NCI-H82 (cell line): Measurements from ENCODE around the gene SMIM24.
"Not testable (repeated sequence)": the region's sequence is repeated elsewhere in the genome, so short reads cannot be mapped to it uniquely, and the experiment has no call there.

Experiments
- DNase-seq: peaks from one replicate; lab custom pipeline; 2025; lab: John Stamatoyannopoulos, UW

The SMIM24 gene

DNA sequence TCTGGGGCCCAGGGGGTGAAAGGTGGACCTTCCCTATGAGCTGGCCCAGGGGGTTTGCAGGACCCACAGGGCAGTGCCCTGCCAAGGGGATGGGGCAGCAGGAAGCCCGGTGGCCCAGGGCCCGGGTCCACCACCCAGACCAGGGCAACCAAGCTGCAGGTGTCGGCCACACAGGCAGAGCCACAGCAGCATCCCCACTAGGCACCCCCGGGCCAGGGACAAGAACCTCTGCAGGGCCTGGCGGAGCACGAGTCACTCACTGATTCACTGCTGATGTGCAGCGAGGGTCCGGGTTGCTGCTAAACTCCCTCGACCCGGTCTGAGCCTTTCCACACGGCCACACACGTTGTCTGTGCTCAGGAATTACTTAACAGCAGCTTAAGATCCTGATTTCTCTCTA is 34.6 kb upstream of the SMIM24 start:
- no peak for DNase-seq

DNA sequence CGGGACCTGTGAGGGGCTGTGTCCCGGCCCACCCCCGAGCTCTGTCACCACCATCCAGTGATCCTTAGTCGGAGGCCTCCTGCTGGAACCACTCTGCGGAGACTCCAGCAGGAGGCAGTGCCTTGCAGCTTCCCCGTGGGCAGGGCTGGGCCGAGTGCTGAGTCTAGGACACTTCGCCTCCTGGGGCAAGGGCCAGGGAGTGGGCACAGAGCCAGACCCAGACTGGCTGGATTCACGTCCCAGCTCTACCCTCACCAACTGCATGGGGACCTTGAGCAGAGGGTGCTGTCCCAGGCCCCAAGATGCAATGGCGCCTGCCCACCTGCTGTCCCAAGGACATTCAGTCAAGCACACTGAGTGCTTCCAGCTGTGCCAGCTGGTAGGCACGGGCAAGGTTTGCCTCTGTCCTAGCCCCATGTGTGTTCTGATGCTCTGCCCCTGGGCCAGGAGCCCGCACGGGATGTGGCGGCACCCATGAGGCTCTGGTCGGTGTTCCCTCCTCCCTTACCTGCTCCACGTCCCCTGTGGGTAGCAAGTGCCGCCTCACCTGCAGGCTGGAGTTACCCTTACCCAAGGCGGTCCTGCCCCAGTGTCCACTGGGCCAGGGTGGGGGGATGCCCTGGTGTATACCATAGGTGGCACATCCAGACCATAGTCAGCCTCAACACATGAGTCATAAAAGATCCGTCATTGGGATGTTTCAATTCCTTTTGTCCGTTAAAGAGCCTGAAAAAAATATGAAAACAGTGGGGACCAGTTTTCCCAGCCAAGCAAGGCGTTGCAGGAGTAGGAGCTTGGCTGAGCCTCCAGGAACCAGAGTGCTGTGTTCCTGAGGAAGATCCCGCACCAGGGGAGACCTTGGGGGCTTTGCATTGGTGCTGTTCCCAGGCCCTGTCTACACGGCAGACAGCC is 33.2 kb upstream of the SMIM24 start:
- DNase-seq = no peak

DNA sequence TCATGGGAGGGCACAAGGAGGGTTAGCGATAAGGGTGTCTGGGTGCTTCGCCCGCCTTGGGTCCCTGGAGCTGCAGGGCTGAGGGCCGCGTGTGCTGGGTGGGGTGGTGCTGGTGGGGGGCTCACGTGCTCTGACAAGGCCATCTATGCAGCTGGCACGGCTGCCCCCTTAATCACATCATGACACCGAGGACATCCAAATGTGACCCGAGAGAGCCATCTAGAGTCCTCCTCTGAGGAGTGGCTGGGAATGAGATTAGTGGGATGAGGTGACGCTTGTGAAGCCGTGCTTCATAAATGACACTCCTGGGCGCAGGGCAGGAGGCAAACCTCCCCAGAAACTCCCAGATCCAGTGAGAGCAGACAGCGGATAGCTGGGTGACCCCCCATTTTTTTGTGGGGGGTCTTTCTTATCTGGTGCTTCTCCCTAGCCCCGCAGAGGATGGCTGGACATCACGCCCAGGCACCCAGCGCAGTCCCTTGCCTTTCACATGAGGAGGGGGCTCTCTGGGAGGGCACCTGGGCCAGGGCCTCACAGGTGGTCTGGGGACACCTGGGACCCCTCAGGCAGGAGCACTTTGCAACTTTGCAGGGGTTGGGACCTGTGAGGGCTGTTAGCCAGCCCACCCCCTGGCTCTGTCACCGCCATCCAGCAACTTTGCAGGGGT is 32.4 kb upstream of the SMIM24 start:
- peak; percentile 7 for DNase-seq

DNA sequence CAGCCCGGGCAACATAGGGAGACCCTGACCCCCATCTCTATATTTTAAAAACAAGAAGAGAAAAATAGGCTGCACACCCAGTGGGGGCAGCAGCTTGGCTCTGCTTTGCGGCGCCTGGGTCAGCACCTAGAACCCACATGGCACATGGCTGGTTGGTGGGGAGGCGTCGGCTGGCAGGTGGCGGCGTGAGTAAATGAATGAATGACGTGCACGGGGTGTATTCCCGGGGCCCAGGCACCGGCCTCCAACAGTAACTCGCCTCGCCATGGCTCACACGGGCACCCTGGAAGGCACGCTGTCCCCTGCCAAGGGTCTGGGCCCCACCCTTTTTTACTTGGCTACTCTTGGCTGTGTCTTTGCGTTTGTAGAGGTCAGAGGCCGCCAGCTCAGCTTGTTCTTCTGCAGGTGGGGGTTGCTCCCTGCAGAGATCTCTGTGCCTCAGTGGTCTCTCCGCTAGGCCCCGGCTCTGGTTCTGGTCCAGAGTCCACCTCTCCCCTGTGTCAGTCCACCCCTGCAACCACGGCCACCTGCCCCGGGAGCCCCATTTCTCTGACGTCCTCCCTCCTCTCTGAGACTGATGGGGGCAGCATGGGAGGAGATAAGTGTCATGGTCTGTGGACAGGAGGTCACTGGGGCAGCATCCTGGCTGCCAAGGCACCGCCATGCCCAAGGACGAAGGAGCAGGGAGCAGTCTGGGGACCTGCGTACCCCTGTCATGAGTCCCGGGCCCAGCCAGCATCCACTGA is 31.4 kb upstream of the SMIM24 start:
- no peak for DNase-seq

DNA sequence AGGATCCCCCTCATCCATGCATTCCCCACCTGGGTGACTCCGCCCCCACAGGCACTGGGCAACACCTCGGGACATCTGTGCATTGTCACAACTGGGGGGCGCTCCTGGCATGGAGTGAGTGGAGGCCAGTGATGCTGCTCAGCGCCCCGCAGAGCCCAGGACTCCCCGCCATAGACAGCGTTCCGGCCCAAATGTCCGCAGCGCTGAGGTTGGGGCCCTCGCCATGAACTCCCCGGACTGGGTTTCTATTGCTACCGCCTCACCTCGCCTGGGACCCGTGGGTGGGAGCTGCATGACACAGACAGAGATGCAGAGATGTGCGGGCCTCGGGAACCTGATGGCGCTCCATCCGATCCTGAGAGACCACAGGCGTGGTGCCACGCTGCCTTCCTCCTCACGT is 30.4 kb upstream of the SMIM24 start:
- no peak for DNase-seq

DNA sequence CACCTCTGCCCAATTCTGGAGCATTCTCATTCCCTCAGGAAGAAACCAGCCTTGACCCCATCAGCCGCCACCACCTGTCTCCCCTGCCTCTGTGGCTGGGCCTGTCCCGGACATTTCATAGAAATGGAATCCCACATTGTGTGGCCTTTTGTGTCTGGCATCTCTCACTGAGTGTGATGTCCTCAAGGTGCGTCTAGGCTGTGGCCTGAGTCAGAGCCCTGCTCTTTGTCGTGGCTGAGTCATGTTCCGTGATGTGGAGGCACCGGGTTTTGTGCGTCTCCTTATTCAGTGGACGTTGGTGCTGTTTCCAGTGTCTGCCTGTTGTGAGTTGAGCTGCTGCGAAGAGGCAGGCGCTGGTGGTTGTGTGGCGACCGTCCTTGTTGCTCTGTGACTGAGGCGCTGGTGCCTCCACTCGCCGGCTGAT is 29.3 kb upstream of the SMIM24 start:
- DNase-seq = no peak

DNA sequence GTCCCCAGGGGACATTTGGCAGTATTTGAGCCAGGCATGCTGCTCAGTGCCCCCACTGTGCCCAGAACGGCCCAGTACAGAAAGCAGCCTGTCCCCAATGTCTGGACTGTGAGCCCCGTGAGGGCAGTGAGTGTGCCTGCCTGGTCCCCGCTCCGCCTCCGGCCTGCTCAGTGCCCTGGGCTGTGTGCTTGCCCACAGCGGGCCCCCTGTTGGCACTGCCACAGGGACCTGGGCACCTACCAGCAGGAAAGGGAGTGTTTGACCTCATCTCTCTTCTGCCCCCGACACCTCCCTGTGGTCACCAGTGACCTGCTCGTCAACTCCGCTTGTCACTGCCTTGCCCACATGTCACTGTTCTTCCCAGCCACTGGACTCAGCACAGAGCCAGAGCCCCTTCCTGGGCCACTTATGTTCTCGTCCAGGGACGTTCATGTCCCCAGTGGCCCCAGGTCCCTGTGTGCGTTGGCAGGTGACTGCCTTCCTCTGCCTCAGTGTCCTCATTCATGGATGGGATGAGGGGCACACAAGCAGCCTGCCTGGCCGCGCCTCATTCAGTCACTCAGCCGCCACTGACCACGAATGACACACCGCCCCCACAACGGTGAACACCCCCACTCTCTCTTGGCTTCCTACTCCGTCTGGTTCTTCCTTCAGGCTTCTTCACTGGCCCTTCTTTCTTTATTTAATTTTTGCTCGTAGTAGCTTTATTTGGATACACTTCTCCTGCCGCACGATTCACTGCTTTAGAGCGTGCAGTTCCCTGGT is 28.6 kb upstream of the SMIM24 start:
- DNase-seq = no peak

DNA sequence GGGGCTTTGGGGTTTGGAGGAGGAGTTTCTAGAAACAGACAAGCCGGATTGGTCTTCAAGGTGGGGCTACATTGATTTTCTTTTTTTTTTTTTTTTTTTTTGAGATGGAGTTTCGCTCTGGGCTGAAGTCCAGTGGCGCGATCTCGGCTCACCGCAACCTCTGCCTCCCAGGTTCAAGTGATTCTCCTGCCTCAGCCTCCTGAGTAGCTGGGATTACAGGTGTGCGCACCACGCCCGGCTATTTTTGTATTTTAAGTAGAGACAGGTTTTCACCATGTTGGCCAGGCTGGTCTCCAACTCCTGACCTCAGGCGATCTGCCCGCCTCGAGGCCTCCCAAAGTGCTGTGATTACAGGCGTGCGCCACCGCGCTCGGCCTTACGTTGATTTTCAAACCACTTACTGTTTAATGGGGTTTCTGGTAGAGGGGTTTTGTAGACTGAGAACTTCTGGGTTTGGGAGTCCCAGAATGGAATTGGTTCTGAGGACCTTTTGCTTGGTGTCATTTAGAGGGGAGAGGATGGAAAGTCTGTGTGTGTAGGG is 27.9 kb upstream of the SMIM24 start:
- DNase-seq = not testable (repeated sequence)

DNA sequence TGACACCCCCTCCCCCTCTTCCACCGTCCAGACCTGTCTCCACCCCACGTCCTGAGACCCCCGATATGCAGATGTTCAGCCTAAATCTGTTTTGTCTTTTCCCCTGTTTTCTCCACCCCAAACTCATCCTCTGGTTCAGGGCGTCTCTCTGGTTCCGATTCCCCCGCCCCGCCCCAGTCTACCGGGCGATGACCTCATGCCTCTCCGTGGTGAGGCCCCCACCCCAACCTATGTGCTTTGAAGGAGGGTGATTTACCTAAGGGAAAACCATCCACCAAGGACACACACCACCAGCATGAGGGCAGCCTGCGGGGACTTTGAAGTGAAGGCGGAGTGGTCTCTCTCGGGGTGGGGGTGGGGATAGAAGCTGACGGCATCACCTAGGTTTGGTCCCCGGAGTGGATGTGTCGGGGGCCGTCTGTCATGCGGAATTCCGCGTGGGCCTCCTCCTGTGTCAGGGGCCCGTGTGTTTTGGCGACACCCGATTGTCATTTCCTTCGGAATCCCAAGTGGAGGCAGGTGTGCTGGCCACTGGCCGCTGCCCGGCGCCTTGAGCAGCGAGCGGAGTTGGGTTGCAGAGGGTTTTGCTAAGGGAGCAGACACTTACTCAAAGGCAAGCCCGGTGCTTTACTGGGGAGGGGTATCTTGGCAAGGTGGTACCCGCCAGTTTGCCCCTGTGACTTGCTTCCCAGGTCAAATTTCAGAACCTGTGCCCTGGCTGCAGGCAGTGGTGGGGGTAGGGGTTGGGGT is 27.2 kb upstream of the SMIM24 start:
- no peak for DNase-seq

DNA sequence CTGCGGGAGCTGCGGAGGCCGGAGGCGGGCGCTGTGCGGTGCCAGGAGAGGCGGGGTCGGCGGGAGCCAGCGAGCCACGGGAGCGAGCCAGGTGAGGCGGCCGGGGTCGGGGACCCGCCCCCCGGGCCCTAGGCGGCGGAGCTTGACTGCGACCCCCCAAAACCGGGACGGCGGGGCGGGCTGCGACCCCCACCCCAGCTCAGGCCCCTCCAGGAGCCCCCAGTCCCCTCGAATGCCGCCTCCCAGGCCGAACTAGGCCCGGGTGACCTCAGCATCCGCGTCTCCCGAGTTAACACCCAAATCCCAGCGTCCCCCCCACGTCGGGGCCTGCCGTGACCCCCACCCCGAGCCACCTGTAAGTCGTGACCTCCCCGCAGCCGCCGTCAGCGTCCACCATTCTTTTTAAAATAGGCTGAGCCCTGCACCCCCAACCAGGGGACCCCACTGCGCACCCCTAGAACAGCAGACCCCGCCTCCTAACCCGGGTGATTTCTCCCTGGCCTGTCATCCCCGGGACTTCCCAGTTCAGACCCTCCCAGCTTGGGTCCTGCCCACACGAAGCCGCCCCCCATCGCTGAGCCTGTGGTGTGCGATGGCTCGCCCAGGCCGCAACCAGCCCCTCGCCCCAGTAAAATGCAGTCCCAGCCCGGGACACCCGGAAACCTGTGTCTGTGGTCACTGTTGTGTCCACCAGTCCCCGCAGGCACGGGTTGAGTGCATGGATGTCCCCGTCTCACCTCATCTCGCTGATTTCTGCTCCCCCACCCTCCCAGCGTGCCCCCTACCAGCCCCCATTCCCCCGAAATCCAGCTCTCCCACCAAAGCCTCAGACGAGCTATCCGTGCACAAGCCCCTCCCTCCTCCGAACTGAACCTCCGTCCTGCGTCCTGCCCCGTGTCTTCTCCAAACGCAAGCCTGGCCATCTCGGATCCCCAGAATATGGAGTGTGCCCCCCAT is 26.3 kb upstream of the SMIM24 start:
- DNase-seq = no peak

DNA sequence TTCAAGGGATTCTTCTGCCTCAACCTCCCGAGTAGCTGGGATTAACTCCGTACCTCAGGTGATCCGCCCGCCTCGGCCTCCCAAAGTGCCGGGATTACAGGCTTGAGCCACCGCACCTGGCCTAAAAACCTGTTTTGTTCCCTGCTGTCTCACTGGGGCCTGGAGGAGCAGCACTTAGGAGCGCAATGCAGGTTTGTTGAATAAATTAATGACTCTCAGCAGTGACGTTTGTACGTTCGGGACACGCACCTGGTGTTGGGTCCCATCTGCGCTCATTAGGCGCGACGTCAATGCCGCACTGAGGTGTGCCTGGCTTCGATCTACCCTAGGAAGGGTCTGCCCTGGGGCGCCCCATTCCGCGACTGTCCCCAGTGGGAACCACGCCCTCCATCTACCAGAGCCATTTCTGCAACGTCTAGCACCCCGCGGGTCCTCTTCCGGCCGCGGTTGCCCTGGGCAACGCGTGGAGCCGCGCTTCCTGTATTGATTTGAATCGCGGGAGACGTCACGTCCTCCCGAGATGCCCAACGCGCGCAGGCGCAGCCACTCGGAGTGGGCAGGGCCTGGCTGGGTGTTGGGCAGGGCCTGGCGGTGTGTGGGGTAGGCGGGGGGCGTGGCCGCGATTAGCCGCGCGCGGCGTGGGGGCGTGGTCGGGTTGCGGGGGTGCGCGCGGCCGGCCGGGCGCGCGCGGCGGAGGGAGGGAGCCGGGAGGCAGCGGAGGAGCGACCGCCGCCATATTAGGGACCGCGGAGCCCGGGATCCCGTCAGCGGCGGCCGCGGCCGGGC is 25.5 kb upstream of the SMIM24 start, which contains the start of gene FZR1:
Gene FZR1, plus strand, starts transcription at position 714 of the 786 bp plus-strand sequence. CDS start 16,679 bp downstream, outside the sequence.
- DNase-seq = peak; percentile 98

DNA sequence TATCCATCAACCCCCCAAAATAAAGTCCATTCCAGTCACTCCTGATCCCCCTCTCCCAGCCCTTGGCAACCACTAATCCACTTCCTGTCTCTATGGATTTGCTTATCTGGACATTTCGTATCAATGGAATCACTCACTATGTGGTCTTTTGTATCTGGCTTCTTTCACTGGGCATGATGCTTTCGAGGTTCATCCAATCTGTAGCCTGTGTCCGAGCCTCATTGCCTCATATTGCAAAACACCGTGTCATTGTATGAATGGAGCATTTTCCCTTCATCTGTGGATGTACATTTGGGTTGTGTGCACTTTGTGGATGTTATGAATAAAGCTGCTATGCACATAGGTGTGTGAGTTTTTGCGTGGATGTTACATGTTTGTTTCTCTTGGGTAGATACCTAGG is 24.4 kb upstream of the SMIM24 start:
- peak; percentile 15 for DNase-seq

DNA sequence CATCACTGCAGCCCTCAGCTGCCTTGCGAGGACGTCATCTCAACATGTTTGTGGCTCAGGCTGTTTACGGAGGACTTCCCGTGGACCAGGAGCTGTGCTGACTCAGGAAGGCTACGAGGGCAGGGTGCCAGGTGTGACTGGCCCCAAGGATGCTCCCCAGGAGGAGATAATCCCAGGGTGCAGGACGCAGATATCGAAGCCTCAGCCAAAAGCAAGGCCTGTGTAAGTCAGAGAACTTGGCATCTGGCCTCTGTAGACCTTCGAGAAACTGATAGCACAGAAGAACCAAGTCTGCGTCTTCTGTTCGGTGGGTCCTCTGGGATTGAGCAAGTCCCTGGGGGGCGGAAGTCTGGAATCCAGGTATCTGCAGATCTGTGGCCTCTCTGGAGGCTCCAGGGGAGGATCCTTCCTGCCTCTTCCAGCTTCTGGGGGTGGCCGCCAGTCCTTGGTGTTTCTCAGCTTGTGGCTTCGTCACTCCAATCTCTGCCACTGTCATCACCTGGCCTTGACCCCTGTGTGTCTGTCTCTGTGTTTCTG is 22.8 kb upstream of the SMIM24 start:
- DNase-seq = no peak

DNA sequence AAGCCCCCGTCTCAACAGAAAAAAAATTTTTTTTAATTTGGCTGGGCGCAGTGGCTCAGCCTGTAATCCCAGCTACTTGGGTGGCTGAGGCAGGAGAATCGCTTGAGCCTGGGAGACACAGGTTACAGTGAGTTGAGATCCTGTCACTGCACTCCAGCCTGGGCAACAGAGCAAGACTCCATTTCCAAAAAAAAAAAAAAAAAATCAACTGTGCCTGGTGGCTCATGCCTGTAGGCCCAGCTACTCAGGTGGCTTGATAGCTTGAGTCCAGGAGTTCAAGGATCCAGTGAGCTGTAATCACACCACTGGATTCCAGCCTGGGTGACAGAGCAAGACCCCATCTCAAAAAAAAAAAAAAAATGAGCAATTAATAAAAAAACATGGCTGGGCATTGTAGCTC is 21.5 kb upstream of the SMIM24 start:
- no peak for DNase-seq

DNA sequence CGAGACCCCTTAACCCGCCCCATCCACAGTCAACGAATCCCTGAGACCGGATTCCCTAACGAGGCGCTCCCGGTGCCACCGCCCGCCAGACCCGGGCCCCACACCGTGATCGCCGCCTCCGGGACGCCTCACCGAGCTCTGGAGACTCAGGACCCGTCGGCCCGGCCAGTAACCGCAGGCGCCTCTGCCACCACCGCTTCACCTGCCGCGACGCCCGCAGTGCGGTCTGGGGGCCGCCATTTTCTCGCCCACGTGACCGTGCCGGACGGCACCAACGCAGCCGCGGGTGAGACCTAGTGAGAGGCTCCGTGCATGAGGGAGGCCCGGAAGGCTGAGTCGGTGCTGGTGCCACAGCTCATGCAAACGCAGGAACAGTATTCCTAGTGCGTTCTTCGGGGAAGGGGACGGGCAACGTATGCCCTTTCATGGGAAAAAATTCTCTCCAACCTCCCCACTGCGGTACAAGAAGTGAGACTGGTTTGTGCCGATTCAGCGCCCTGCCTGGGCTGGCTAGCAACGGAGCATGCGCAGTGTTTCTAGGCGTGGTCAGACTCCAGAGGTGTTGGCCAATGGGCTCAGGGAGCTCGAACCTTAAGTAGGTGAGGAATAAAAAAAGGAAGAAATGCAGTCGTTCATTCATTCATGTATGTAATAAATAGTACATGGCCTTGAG is 20.2 kb upstream of the SMIM24 start, which contains the start of gene DOHH:
Gene DOHH, minus strand, starts transcription at position 246 of the 673 bp plus-strand sequence. CDS start 3,860 bp downstream, outside the sequence.
- DNase-seq = peak; percentile 96

DNA sequence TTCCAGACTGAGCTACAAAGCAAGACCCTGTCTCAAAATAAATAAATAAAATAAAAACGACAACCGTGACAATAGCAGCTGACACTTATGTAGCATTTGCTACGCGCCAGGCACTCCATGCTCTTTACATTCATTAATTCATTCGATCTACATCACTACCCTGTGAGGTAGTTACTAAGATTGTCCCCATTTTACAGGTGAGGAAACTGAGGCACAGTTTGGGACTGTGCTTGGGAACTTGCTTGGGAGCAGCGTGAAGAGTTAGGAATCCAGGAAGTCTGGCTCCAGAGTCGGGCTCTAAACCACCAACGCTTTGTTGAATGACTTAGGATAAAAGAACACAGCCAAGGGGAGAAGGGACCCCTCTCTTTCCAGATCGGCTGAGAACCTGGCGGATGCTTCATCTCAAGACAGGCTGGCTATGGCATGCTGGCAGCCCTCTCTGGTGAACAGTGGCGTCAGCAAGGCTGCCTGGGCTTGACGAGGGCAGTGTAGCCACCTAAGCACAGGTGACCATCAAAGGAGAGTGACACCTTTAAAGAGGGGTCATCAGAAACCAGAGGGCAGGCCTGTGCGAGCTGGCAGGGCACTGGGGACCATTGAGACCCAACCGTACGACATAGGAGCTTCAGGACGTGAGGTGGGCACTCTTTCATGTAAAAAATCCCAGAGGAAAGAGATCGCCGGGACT is 19.6 kb upstream of the SMIM24 start:
- DNase-seq = no peak
